LNCAP (cell line): ENCODE results near the gene PID1.

Source experiments
- CTCF ChIP-seq: fragments of 450-650 bp; IDR thresholded peaks from 2 replicates; pipeline ENCODE4 v1.5.1; 2017; ENCODE audit warnings: mild to moderate bottlenecking

The PID1 gene

GRCh38 chr2:229164545-229165249, 106.4 kb downstream of the PID1 start:
- no peak for TF ChIP-seq CTCF

- TF ChIP-seq CTCF: no peak
Observed at GRCh38 chr2:229163893-229164292, 107.2 kb downstream of the PID1 start.

- TF ChIP-seq CTCF: no peak
Observed at GRCh38 chr2:229162015-229162414, 109.1 kb downstream of the PID1 start.

GRCh38 chr2:229160984-229161383, 110.1 kb downstream of the PID1 start:
- TF ChIP-seq CTCF: no peak

- TF ChIP-seq CTCF: no peak
Observed at GRCh38 chr2:229160180-229160579, 110.9 kb downstream of the PID1 start.

- TF ChIP-seq CTCF: no peak
Observed at GRCh38 chr2:229159405-229159804, 111.7 kb downstream of the PID1 start.

- TF ChIP-seq CTCF: no peak
Observed at GRCh38 chr2:229154381-229154780, 116.7 kb downstream of the PID1 start.

- no peak for TF ChIP-seq CTCF
Observed at GRCh38 chr2:229153951-229154350, 117.1 kb downstream of the PID1 start.
